T follicular helper cell (primary cell): ENCODE results near the gene LPP.
"Not testable (repeated sequence)": the region's sequence is repeated elsewhere in the genome, so short reads cannot be mapped to it uniquely, and the experiment has no call there.

Experiments
- DNase-seq: peaks from one replicate; pipeline ENCODE4 v3.0.0-alpha.2; 2020; ENCODE audit warnings: low read depth
- total RNA-seq, 2 experiments: gene quantifications; one replicate each; lab custom pipeline; 2026; lab: John Stamatoyannopoulos, UW

Gene LPP
- 33.9 to 83.5 reads per million in 2 experiments for total RNA-seq

DNA sequence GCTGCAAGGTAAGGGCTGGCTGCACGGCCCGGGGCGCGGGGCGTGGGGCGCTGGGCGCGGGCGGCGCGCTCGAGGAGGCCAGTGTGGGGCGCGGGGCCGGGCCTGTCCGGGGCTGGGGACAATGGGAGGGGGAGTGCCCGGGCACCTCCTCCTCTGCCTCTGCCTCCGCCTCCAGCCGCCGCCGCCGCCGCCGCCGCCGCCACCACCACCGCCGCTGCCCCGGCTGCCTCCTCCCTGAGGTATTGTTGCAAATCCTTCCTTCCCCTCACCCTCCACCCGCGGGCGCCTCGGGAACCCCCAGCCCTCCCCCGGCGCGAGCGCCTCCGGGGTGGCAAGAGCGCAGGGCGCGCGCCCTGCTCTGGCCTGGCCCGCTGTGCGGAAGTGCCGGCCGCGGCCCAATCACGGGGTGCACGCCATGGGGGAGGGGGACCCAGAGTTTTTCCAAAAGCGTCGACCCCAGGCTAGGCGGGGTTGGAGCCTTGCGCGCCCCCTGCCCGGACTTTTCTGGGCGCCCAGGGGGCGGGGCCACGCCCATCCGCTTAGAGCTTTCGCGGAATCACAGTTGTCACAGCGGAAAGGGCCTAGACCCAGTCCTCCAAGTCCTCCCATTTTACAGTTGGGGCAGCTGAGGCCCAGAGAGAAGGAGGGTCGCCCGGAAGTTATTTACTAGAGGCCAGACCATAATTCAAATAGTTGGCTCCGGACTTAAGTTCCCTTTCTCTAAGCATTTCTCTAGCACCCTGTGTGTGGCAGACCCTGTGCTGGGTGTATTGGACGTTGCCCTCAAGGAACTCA lies at the start of gene LPP:
Gene LPP (plus strand): TSS at position 144 of the 795 bp plus-strand sequence. CDS start 251,964 bp downstream, outside the sequence.
- peak; percentile 70 for DNase-seq

DNA sequence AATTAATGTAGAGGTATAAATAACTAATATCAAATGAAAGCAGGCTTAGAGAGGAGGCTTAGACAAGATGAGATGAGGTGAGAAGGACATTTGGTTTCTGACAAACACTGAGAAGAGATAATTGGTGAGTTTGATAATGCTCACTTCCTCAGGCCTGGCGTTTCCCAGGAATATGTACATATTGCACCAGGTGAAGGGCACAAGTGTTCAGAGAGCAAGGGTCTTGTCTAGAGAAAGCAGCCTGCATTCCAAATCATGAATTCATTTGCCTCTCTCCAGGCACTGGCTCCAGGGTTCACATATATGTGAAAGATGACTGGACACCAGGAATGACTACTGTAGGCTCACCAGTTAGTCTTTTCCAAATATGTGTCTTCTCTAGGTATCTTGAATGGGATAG lies 48.0 kb upstream of the LPP start:
- no peak for DNase-seq

- no peak for DNase-seq
These were observed 47.5 kb upstream of the LPP start for GRCh38 chr3:188106454-188106853.

DNA sequence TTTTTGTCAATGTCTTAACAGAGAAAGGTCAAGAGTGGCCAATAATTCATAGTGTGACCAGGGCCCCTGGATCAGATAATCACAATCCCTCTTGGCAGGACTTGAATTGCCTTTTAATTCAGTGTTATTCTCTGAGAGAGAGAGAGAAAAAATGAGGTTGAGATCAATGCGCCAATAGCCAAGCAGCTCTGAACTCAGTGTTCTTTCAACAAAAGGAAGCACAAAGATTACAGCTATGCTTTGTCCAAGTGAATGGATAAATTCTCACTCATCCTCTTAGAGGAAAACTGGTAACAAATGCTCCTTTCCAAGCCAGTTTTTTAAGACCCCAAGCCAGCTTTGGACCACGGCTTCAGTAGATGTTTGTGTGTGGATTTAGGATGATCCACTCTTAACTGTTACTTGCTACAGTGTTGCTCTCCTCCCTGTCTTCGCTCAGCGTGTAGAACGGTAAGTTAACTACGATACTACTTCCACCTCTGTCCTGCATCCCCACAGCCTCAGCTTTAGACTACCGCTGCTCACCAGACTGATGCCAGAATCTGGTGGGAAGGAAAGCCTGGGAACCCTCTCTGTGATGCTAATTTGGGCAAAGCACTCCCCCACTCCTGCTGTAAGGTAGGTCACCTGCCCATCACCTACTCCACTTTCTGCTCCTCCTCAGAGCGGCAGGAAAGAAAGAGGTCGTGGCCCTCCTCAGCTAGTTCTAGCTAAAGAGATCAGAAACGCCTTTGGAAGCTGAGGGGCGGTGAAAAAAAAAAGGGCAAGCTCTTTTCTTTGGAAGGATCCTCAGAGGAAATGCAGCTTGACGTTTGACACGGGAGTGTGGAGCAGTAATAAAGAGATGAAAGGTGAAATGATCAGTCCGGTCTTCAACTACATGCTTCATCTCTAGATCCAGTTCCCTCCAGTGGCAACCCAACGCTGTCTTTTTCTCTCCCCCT lies 46.8 kb upstream of the LPP start:
- no peak for DNase-seq

DNA sequence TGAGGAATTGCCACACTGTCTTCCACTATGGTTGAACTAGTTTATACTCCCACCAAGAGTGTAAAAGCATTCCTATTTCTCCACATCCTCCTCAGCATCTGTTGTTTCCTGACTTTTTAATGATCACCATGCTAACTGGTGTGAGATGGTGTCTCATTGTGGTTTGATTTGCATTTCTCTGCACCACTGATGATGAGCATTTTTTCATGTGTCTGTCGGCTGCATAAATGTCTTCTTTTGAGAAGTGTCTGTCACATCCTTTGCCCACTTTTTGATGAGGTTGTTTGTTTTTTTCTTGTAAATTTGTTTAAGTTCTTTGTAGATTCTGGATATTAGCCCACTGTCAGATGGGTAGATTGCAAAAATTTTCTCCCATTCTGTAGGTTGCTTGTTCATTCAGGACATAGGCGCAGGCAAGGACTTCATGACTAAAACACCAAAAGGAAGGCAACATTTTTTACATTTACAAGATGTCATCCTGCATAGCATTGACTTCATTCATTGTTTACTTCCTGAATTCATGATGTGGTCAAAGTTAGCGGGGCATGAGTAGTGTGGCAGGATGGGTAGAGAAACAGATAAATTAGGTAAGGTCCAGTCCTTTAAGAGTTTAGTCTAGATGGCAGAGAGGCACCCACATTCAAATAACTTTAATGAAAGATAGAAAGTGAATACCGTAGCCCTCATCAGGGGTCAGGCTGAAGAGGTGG lies 45.1 kb upstream of the LPP start:
- no peak for DNase-seq

DNA sequence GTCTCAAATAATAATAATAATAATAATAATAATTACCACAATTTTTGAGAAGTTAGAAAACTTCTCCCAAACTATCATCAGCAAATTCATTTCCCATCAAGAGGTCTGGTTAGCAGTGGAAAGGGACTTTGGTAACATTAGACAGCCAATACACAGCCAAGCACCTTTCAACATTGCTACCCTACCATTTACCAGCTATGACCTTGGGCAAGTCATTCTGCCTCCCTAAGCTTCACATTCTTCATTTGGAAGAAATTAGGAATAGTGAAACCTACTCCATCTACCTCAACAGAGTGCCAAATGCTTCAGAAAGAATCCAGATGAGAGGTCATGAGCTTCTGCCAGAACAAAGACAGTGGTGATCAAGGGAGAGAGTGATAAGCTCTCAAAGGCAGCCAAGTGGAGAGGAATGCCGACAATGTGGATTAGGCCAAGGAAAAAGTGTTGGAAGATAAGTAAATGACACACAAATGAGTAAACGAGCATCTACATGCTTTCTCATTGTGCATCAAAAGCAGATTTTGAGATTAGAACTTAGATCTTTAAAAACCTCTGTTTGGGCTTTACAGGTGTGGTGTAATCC lies 42.9 kb upstream of the LPP start:
- no peak for DNase-seq

DNA sequence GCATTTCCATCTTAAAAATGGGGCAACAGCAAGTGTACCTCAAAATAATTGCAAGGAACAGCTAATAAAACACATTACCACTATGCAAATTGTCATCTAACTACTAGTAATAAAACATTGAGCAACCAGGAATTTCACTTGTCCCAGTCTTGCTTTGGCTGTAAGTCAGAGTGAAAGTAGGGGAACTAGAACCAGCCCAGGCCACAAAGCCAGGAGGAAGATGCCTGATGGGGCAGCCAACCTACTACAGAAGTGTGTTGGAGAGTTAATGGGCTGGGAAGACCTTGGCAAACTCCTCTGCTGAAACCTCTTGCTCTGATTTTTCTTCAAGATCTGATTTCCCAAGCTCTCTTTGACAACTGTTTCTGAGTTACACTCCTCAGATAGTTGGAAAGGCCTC lies 40.2 kb upstream of the LPP start:
- no peak for DNase-seq

DNA sequence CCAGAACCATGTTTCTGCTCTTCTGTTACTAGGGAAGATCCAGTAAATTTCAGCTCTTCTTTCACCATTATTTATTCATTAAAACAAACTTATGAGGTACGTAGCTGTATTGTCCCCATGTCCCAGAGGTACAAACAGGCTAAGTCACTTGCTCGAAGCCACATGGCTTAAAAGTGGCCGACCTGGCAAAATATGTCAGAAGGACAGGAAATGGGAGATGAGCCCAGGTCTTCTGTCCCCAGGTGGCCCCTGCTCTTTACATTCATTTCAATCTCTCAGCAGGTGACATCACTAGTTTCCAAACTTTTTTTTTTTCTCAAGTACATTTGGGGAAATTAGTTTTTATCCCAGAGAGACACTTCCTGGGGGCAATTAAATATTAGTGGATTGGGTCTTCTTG lies 34.1 kb upstream of the LPP start:
- DNase-seq: no peak

- no peak for DNase-seq
These were observed 31.3 kb upstream of the LPP start for GRCh38 chr3:188122571-188123169.

DNA sequence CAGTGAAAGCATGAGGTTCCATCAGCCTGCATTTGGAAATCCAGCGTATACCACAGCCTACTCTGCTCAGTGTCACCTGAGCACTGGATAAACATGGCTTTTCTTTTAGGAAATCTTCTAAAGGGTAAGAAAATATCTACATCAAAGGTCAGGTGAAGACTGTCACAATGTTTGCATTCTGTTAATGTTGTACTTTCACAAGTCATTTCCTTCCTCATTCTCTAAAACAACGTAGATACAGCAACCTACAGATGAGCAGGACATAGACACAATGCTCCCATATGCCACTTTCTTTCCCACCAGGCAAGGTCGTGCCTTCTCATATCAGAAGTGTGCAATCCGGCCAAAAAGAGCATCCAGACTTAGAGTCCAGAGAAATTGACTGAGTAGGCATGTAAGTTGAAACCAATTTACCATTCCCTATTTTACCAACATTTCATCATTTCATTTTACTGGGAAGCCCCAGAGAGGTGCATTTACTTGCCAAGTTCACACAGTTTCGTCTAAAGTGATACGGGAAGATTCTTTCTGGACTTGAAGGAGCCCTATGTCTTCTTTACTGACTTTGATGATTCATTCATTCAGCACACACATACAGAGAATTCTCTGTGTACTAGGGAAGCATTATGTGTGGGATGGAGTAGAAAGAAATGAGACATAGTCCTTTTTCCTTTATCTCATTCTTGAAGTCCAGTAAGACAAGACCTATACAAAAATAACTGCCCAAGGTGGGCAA lies 30.6 kb upstream of the LPP start:
- DNase-seq: no peak

DNA sequence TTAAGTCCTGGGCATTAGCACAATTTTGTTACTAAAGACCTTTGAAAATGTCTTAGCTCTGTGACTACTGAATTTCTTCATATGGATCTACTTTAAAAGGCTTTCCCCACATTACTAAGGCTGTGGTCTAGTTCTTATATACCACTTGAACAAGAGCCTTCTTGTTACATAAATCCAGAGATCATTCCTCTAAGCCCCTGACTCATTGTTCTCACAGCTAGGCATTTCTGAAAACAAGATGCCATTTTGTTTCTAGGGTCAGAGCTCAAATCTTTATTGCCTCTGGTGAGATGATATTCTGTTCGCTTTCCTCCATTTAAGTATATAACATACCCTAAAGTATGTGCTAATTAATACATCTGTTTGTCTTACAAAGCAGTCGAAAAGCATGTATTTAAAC lies 29.8 kb upstream of the LPP start:
- no peak for DNase-seq

DNA sequence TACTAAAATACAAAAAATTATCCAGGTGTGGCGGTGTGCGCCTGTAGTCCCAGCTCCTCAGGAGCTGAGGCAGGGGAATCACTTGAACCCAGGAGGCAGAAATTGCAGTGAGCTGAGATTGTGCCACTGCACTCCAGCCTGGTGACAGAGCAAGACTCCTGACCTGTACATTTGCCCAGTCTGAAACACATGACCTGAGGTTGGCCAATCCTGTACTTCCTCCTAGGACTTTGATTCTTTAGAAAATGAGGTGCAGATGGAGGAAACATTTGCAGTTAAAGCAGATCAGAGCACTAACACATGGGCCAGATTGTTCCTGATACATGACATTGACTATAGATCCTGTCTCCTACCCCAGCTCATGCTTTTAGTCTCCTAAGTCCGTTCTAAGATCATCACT lies 28.9 kb upstream of the LPP start:
- DNase-seq: no peak

DNA sequence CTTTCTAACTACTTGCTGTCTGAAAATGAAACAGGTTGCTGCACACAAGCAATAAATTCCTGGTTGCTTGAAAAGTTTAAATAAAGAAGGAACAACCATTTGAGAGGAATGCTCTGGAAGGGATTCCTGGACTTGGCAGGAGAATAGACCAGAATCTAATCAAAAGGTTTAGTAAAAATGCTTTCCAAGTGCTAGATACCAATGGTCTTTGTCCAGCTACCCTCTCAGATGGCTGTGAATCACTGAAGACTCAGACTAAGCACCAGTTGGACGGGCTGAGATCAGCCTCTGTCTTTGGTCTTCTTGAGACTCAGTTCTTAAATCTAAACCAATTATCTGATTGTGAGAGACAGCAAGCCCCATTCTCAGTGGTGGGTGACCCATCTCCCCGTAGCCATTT lies 27.7 kb upstream of the LPP start:
- no peak for DNase-seq

DNA sequence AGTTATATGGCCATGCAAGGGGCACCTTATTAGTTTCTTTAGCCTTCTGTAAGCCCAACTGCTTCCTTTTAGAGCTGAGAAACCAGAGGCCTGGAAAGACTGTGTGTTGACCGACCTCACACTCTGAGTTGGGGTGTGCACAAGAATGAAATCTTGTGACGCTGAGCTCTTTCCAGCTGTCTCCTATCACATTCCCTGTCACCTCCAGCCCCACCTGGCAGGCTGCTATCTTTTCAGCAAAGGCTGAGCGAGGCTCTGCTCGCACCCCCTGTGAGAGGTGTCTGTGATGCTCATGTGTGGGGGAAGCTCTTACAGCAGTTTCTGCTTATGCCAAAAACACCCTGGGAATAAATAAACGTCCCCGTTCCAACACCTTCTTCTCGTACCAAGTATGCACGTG lies 27.0 kb upstream of the LPP start:
- DNase-seq: no peak

DNA sequence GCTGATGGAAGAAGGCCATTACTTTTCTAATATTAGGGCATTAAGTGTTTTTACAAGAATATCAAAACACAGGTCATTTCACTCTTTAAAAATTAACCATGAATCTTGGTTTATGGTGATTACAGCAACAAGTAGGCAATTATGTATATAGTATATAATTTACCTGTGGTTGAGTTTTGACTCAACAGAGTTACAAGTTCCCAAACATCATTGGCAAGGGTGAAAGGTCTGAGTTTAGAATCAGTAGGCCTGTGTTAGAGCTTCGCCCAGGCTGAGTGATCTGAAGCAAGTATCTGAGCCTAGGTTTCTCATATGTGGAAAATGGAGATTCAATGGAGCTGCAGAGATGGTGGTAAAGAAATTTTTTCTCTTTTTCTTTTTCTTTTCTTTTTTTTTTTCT lies 25.1 kb upstream of the LPP start:
- DNase-seq: no peak

DNA sequence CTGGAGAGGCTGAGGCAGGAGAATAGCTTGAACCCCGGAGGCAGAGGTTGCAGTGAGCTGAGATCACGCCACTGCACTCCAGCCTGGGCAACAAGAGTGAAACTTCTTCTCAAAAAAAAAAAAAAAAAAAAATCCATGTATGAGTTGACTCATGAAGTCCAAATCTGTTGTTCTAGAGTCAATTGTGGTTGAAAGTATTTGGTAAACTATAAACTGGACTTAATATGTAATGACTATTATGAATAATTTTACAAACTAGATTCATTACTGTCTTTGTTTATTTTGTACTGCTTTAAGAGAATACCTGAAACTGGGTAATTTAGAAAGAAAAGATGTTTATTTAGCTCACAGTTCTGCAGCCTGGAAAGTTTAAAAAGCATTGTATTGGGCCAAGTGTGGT lies 22.9 kb upstream of the LPP start:
- not testable (repeated sequence) for DNase-seq

DNA sequence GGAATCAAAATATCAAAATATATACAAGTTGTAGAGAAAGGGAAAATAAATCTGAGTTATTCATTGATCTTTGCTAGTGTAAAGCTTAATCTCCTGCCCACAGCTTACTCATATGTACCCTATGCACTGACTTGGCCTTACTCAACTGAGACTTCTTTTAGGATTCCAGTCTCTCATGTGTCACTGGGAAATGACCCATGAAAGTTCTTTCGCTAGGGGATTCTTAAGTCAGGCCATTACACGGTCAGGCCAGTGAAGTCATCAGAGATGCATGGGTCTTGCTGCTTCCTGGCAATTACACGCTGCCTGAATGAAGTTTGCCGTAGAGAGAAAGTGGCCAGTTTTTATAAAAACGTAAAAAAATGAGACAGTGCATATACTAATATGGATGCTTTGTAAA lies 20.7 kb upstream of the LPP start:
- no peak for DNase-seq

- DNase-seq: no peak
These were observed 20.3 kb upstream of the LPP start for GRCh38 chr3:188133646-188134045.

GRCh38 chr3:188134079-188134478 lies 19.9 kb upstream of the LPP start:
- DNase-seq: no peak

DNA sequence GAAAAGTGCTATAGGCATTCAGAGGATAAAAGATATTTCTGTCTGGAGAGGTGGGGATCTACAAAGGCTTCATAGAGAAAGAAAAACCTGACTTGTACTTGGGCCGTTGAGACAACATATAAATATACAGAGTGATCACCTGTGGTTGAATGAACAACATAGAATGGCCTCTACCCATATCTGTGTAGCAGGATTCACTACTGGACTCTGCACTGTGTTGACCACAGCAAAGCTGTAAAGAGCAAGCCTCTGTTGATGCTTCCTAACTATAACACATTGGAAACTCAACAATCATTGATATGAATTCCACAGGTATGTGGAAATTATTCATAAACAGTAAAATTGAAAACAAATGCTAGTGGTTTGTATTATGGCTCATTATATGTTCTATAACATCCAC lies 19.1 kb upstream of the LPP start:
- no peak for DNase-seq

- DNase-seq: no peak
These were observed 18.7 kb upstream of the LPP start for GRCh38 chr3:188135271-188135670.
